Measurements from ENCODE around the gene ANKRD34A. TPM values are rescaled to one million over a fixed set of nuclear protein-coding genes. Genes with fewer than 3 reads are reported as not detected.
A peak's percentile ranks its signal among the peaks of the same experiment; 100 is the strongest.

Gene ANKRD34A
- total and polyA plus RNA-seq, 9 donors, result 0.22 to 1.7 (median 1.1) TPM

GRCh38 chr1:145959333-145959732 lies 5.0 kb downstream of the ANKRD34A start:
- peaks cover 62% of the 10 kb centered on the region for H3K4me1 ChIP-seq (ENCODE audit: control insufficient read depth, insufficient read depth, low read length)
- no peak overlapping the region for H3K27ac ChIP-seq (ENCODE audit: low read length)
- H3K9me3 ChIP-seq (replicated peaks; ENCODE audit: control insufficient read depth, low read depth, low read length), result no peaks in the 10 kb centered on the region
- peaks cover 8% of the 10 kb centered on the region for H3K27me3 ChIP-seq (ENCODE audit: control insufficient read depth, insufficient read depth, low read length)
- H3K4me3 ChIP-seq (ENCODE audit: low read length), result no peak overlapping the region
- no peaks in the 10 kb centered on the region for H3K36me3 ChIP-seq (ENCODE audit: control insufficient read depth, insufficient read depth, low read length)
- DNase-seq, result no peak

DNA sequence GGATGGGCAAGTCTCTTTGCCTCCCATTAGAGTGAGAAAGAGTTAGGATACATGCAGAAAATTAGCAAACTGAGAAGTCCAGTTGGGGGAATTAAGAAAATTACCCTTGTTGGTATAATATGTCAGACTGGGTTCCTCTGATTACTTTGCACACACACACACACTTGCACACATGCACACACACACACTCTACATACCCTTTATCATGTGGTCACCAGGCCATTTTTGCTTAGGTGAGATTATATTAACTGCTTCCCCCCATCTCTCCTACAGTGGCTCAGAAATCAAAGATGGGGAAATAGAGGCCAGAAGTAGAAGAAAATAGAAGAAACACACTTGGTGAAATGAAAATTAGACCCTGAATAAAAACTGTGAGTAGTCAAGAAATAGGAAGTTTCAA lies 5.6 kb downstream of the ANKRD34A start:
- Histone ChIP-seq H3K4me3 (ENCODE audit: low read length) (no peak overlapping the region), H3K27ac (ENCODE audit: low read length) (no peak overlapping the region), H3K36me3 (ENCODE audit: control insufficient read depth, insufficient read depth, low read length) (no peaks in the 10 kb centered on the region), H3K9me3 (replicated peaks; ENCODE audit: control insufficient read depth, low read depth, low read length) (no peaks in the 10 kb centered on the region), H3K4me1 (ENCODE audit: control insufficient read depth, insufficient read depth, low read length) (peaks cover 57% of the 10 kb centered on the region), H3K27me3 (ENCODE audit: control insufficient read depth, insufficient read depth, low read length) (peaks cover 8% of the 10 kb centered on the region)
- DNase-seq, result no peak

DNA sequence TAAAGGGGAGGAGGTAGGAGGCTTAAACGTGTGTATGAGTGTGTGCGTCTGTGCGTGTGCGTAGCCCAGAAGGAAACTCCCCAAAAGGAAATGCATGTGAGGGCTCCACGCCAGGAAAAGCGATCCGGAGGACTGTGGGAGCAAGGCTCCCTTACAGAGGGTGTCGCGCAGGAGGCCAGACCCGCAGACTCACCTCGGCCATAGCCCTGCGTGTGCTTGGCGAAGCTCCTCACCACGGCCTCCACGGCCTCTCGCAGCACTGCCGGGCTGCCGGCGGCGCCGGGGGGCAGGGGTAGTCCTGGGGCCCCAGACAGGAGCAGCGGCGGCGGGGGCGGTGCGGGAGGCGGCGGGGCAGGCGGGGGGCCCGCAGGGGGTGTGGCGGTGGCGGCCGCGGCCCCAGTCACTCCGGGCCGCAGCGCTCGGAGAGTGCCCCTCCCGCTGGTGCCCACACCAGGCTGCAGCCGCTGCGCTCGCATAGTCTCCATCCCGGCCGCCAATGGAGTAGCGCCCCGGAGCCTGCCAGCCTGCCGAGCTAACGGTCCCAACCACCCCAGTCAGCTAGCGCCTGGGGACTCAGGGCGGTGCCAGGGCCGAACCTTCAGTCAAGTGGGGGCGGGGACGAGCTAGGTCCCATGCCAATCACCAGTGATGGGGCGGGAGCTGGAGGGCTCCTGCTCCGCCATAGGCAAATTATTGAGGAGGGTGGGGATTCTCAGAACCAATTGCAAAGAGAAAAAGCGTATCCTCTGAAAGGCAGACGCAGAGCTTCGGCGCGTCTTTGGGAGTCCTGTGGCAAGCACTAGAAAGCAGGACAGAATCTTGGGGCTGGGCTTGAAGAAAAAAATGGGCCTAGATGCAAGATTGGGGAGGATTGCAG lies 6.7 kb downstream of the ANKRD34A start, which contains the start of gene LIX1L:
LIX1L (minus strand) TSS at position 575 of the 877 bp plus-strand sequence; CDS start at position 485, 90 bp downstream.
- Histone ChIP-seq H3K27ac (ENCODE audit: low read length) (peak within 1 kb of the TSS; percentile 89), H3K27me3 (ENCODE audit: control insufficient read depth, insufficient read depth, low read length) (peaks cover 8% of the 10 kb centered on the region), H3K9me3 (replicated peaks; ENCODE audit: control insufficient read depth, low read depth, low read length) (no peaks in the 10 kb centered on the region), H3K36me3 (ENCODE audit: control insufficient read depth, insufficient read depth, low read length) (peaks cover 3% of the 10 kb centered on the region), H3K4me3 (ENCODE audit: low read length) (peak within 1 kb of the TSS; percentile 70), H3K4me1 (ENCODE audit: control insufficient read depth, insufficient read depth, low read length) (peaks cover 47% of the 10 kb centered on the region)
- DNase-seq, result peak; percentile 99
- under 1% methylated on average over 58 of the region's 60 CpGs for WGBS (ENCODE audit: insufficient coverage)

GRCh38 chr1:145956781-145957442 lies 7.5 kb downstream of the ANKRD34A start:
- DNase-seq, result peak; percentile 92
- Histone ChIP-seq H3K27me3 (ENCODE audit: control insufficient read depth, insufficient read depth, low read length) (peaks cover 3% of the 10 kb centered on the region), H3K36me3 (ENCODE audit: control insufficient read depth, insufficient read depth, low read length) (peaks cover 7% of the 10 kb centered on the region), H3K27ac (ENCODE audit: low read length) (peak overlapping the region; percentile 89), H3K4me3 (ENCODE audit: low read length) (peak overlapping the region; percentile 70), H3K4me1 (ENCODE audit: control insufficient read depth, insufficient read depth, low read length) (peaks cover 40% of the 10 kb centered on the region), H3K9me3 (replicated peaks; ENCODE audit: control insufficient read depth, low read depth, low read length) (no peaks in the 10 kb centered on the region)
- WGBS (ENCODE audit: insufficient coverage), result no CpG with 5 or more reads among the region's 3 CpGs

GRCh38 chr1:145956361-145956760 lies 8.0 kb downstream of the ANKRD34A start:
- H3K4me1 ChIP-seq (ENCODE audit: control insufficient read depth, insufficient read depth, low read length), result peaks cover 35% of the 10 kb centered on the region
- no peaks in the 10 kb centered on the region for H3K27me3 ChIP-seq (ENCODE audit: control insufficient read depth, insufficient read depth, low read length)
- no peaks in the 10 kb centered on the region for H3K9me3 ChIP-seq (replicated peaks; ENCODE audit: control insufficient read depth, low read depth, low read length)
- peak overlapping the region; percentile 70 for H3K4me3 ChIP-seq (ENCODE audit: low read length)
- peaks cover 11% of the 10 kb centered on the region for H3K36me3 ChIP-seq (ENCODE audit: control insufficient read depth, insufficient read depth, low read length)
- DNase-seq, result no peak
- peak overlapping the region; percentile 89 for H3K27ac ChIP-seq (ENCODE audit: low read length)

- no peak overlapping the region for H3K4me3 ChIP-seq (ENCODE audit: low read length)
- H3K4me1 ChIP-seq (ENCODE audit: control insufficient read depth, insufficient read depth, low read length), result peaks cover 27% of the 10 kb centered on the region
- DNase-seq, result peak; percentile 86
Measured at GRCh38 chr1:145955436-145955835, 8.9 kb downstream of the ANKRD34A start.

DNA sequence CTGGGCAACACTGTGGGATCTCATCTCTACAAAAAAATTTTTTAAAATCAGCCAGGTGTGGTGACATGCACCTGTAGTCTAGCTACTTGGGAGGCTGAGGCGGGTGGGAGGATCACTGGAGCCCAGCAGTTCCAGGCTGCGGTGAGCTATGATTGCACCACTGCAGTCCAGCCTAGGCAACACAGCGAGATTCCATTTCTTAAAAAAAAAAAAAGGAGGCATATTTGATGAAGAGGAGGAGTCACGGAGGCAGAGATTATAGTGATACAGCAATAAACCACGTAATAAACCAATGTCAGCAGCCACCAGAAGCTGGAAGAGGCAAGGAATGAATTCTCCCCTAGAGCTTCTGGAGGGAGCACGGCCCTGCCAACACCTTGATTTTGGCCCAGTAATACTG lies 10.5 kb downstream of the ANKRD34A start:
- peaks cover 23% of the 10 kb centered on the region for H3K36me3 ChIP-seq (ENCODE audit: control insufficient read depth, insufficient read depth, low read length)
- H3K27ac ChIP-seq (ENCODE audit: low read length), result no peak overlapping the region
- no peak overlapping the region for H3K4me3 ChIP-seq (ENCODE audit: low read length)
- peaks cover 19% of the 10 kb centered on the region for H3K4me1 ChIP-seq (ENCODE audit: control insufficient read depth, insufficient read depth, low read length)
- H3K9me3 ChIP-seq (replicated peaks; ENCODE audit: control insufficient read depth, low read depth, low read length), result no peaks in the 10 kb centered on the region
- no peak for DNase-seq
- H3K27me3 ChIP-seq (ENCODE audit: control insufficient read depth, insufficient read depth, low read length), result no peaks in the 10 kb centered on the region
- WGBS (ENCODE audit: insufficient coverage), result 83% methylated on average over 1 of the region's 6 CpGs

More at GRCh38 chr1:145955436-145955835, 8.9 kb downstream of the ANKRD34A start:
- H3K36me3 ChIP-seq (ENCODE audit: control insufficient read depth, insufficient read depth, low read length), result peaks cover 14% of the 10 kb centered on the region
- no peaks in the 10 kb centered on the region for H3K27me3 ChIP-seq (ENCODE audit: control insufficient read depth, insufficient read depth, low read length)
- peak overlapping the region; percentile 89 for H3K27ac ChIP-seq (ENCODE audit: low read length)
- no CpG with 5 or more reads among the region's 2 CpGs for WGBS (ENCODE audit: insufficient coverage)
- H3K9me3 ChIP-seq (replicated peaks; ENCODE audit: control insufficient read depth, low read depth, low read length), result no peaks in the 10 kb centered on the region

DNA sequence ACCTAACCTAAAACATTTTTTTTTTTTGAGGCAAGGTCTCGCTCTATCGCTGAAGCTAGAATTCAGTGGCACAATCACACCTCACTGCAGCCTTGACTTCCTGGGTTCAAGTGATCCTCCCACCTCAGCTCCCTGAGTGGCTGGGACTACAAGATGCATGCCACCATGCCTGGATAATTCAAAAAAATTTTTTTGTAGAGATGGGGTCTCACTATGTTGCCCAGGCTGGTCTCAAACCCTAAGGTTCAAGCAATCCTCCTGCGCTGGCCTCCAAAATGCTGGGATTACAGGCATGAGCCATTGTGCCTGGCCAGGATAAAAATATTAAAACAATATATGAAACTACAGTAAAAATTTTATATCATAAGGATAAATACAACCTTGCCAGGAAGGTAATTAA lies 11.5 kb downstream of the ANKRD34A start:
- Histone ChIP-seq H3K4me1 (ENCODE audit: control insufficient read depth, insufficient read depth, low read length) (peaks cover 16% of the 10 kb centered on the region), H3K27ac (ENCODE audit: low read length) (no peak overlapping the region), H3K9me3 (replicated peaks; ENCODE audit: control insufficient read depth, low read depth, low read length) (no peaks in the 10 kb centered on the region), H3K4me3 (ENCODE audit: low read length) (no peak overlapping the region), H3K27me3 (ENCODE audit: control insufficient read depth, insufficient read depth, low read length) (no peaks in the 10 kb centered on the region), H3K36me3 (ENCODE audit: control insufficient read depth, insufficient read depth, low read length) (peaks cover 23% of the 10 kb centered on the region)
- WGBS (ENCODE audit: insufficient coverage), result 100% methylated on average over 2 of the region's 3 CpGs
- no peak for DNase-seq

DNA sequence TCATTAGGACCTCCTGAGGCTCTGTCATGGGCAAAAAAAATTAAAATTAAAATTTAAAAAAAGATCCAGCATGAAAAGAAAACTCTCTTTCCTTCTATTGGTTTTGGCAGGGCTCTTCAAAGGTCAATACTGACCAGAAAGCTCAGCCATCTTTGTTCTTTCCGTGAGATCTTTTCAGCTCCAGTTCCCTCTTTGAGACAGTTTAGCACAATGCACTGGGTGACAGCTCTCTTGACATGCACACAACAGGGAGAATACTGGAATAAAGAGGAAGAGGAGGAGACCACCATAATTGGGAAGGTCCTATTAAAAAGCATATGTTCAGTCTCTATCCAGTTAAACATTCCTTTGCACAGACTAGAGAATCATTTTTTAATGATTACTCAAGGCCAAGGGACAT lies 12.8 kb downstream of the ANKRD34A start:
- no peak for DNase-seq
- H3K27ac ChIP-seq (ENCODE audit: low read length), result no peak overlapping the region
- H3K4me3 ChIP-seq (ENCODE audit: low read length), result no peak overlapping the region
- peaks cover 32% of the 10 kb centered on the region for H3K36me3 ChIP-seq (ENCODE audit: control insufficient read depth, insufficient read depth, low read length)
- H3K4me1 ChIP-seq (ENCODE audit: control insufficient read depth, insufficient read depth, low read length), result peaks cover 13% of the 10 kb centered on the region
- no peaks in the 10 kb centered on the region for H3K27me3 ChIP-seq (ENCODE audit: control insufficient read depth, insufficient read depth, low read length)
- no peaks in the 10 kb centered on the region for H3K9me3 ChIP-seq (replicated peaks; ENCODE audit: control insufficient read depth, low read depth, low read length)
- no CpG with 5 or more reads among the region's 1 CpG for WGBS (ENCODE audit: insufficient coverage)

DNA sequence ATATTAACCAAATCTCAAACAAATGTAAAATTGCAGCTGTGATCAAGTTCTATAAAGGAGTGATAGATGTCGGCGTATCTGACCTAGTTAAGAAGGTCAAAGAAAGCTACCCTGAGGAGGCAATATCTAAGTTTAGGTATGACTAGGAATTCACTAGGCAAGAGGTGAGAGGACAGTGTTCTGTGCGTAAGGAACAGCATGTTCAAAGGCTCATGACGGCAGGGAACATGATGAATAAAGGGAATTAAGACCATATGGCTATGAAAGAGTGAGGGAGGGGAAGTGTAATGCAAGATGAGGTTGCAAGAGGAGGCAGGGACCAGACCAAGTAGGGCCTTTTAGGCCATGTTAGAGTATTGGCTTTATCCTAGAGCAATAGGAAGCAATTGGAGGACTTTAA lies 15.2 kb downstream of the ANKRD34A start:
- Histone ChIP-seq H3K36me3 (ENCODE audit: control insufficient read depth, insufficient read depth, low read length) (peaks cover 40% of the 10 kb centered on the region), H3K9me3 (replicated peaks; ENCODE audit: control insufficient read depth, low read depth, low read length) (no peaks in the 10 kb centered on the region), H3K27ac (ENCODE audit: low read length) (no peak overlapping the region), H3K4me3 (ENCODE audit: low read length) (no peak overlapping the region), H3K27me3 (ENCODE audit: control insufficient read depth, insufficient read depth, low read length) (no peaks in the 10 kb centered on the region), H3K4me1 (ENCODE audit: control insufficient read depth, insufficient read depth, low read length) (no peaks in the 10 kb centered on the region)
- 81% methylated on average over 4 of the region's 4 CpGs for WGBS (ENCODE audit: insufficient coverage)
- no peak for DNase-seq
